NB4 (cell line): ENCODE data around the gene TELO2.

Experiments used
- POLR2A ChIP-seq: IDR thresholded peaks from 2 replicates; pipeline ENCODE4 v1.6.1; 2011; ENCODE audit warnings: mild to moderate bottlenecking; ENCODE audit not compliant: insufficient read length; ENCODE audit errors: extremely low read depth
- TF ChIP-seq, protein P1 (sequence below): IDR thresholded peaks from one replicate; pipeline ENCODE4 v1.5.1; 2012; ENCODE audit warnings: low read depth, low read length

DNA sequence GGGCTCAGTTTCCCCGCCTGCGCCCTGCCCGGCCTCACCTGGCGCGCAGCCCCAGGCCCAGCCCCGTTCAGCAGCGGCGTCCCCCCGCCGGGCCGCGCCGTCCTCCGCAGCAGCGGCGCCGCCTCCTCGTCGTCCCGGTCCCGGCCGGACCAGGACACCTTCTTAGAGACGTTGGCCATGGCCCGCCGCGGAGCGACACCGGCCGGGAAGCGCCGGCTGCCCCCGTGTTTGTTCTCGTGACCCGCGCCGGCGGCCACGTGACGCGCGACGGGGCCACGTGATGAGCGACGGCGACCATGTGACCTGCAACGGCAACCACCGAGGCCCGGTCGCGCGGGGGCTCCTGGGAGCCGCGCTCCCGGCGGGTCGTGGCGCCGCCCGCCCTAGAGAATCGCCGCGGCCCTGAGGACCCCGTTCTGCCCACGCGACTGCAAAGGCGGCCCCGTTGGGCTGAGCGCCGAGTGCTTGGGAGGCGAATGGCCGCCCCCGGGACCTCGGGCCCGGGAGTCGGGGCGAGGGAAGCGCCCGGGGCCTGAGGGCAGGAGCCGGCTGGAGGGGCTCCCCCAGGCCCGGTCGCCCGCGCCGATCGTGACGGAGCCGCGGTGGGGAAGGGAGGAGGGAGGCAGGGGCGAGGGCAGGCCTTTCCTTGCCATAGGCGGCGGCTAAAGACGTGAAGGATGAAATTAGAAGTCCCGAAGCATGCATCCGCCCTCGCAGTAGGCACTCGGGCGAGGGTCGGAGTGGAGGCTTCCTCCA lies 18.2 kb upstream of the TELO2 start, which contains the start of gene CLCN7:
- peak; percentile 70 for TF ChIP-seq POLR2A
- TF ChIP-seq, protein P1, sequence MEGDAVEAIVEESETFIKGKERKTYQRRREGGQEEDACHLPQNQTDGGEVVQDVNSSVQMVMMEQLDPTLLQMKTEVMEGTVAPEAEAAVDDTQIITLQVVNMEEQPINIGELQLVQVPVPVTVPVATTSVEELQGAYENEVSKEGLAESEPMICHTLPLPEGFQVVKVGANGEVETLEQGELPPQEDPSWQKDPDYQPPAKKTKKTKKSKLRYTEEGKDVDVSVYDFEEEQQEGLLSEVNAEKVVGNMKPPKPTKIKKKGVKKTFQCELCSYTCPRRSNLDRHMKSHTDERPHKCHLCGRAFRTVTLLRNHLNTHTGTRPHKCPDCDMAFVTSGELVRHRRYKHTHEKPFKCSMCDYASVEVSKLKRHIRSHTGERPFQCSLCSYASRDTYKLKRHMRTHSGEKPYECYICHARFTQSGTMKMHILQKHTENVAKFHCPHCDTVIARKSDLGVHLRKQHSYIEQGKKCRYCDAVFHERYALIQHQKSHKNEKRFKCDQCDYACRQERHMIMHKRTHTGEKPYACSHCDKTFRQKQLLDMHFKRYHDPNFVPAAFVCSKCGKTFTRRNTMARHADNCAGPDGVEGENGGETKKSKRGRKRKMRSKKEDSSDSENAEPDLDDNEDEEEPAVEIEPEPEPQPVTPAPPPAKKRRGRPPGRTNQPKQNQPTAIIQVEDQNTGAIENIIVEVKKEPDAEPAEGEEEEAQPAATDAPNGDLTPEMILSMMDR = no peak
